COR-L47 (cell line): ENCODE data around the gene S1PR3.

Experiments used
- DNase-seq: peaks from one replicate; lab custom pipeline; 2025; lab: John Stamatoyannopoulos, UW

Gene S1PR3

GRCh38 chr9:89038382-89039103, 47.3 kb downstream of the S1PR3 start:
- DNase-seq: no peak

GRCh38 chr9:89039104-89039465, 47.8 kb downstream of the S1PR3 start:
- DNase-seq: no peak

GRCh38 chr9:89039664-89040063, 48.4 kb downstream of the S1PR3 start:
- no peak for DNase-seq

- no peak for DNase-seq
Measured at GRCh38 chr9:89042984-89043383, 51.7 kb downstream of the S1PR3 start.

GRCh38 chr9:89044104-89044503, 52.8 kb downstream of the S1PR3 start:
- no peak for DNase-seq

GRCh38 chr9:89044881-89045280, 53.6 kb downstream of the S1PR3 start:
- DNase-seq: no peak

GRCh38 chr9:89046832-89047231, 55.6 kb downstream of the S1PR3 start:
- DNase-seq: no peak

- DNase-seq: no peak
Measured at GRCh38 chr9:89047667-89048066, 56.4 kb downstream of the S1PR3 start.

- no peak for DNase-seq
Measured at GRCh38 chr9:89048616-89049015, 57.3 kb downstream of the S1PR3 start.

- no peak for DNase-seq
Measured at GRCh38 chr9:89049646-89050045, 58.4 kb downstream of the S1PR3 start.

- DNase-seq: no peak
Measured at GRCh38 chr9:89051421-89052025, 60.3 kb downstream of the S1PR3 start.

- no peak for DNase-seq
Measured at GRCh38 chr9:89052470-89053097, 61.3 kb downstream of the S1PR3 start.

GRCh38 chr9:89053301-89053700, 62.0 kb downstream of the S1PR3 start:
- DNase-seq: no peak
